Measurements from ENCODE around the gene TRNAU1AP. TPM values are rescaled to one million over a fixed set of nuclear protein-coding genes. Genes with fewer than 3 reads are reported as not detected.

TRNAU1AP gene
- total RNA-seq, 1 experiment from 2014 or later: 32.6 TPM

DNA sequence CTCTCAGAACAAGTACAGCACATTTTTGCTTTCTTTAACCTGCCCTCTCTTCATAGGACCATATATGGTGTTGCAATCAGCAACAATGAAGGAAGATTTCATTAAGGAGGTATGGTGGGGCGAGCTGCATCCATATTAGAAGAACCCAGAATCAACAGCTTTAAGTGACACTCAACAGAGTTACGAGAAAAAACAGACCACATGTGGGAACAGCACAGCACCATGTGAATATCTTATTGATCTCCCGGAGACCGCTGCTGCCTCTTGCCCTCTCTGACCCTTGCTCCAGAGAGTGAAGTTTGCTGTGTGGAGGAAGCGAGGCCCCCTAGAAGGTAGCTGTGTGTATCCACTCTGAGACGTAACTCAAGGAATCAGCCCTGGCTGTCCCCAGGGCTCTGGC lies 52.1 kb downstream of the TRNAU1AP start:
- DNase-seq (ENCODE audit: low read depth): no peak

GRCh38 chr1:28606771-28607170 lies 53.9 kb downstream of the TRNAU1AP start:
- no peak for DNase-seq (ENCODE audit: low read depth)

DNA sequence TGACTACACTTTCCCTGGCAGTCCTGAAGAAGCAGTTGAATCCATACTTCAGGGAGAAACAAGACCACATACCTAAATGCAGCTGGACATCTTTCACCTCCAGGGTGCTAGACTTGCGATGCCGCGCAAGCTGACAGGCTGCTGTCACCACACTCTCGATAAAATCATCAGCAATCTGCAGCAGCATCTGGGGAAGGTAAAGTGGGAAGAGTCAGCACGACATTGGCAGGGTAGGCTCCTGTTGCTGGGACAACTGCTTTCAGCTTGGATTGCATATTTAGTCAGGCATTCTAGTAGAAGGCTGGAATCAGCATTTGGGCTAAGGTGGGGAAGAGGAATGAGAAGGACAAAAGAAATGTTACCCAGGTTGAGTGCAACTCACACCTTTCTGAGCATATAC lies 60.3 kb downstream of the TRNAU1AP start:
- no peak for DNase-seq (ENCODE audit: low read depth)

Other genes with a start within 250 kb of the TRNAU1AP start
- gene MED18, start 224.0 kb upstream of the TRNAU1AP start, total RNA-seq (2014; rRNA removed; shearing (Covaris generic)): 13.2 and 15.5 TPM in 2 replicates
- gene PHACTR4, start 183.3 kb upstream of the TRNAU1AP start, total RNA-seq (2014; rRNA removed; shearing (Covaris generic)): 17.8 and 31.1 TPM in 2 replicates
- gene RCC1, start 47.0 kb upstream of the TRNAU1AP start, total RNA-seq (2014; rRNA removed; shearing (Covaris generic)): 36.8 and 49.1 TPM in 2 replicates
- 2.0 and 3.2 TPM in 2 replicates for gene RAB42, start 39.2 kb downstream of the TRNAU1AP start, total RNA-seq (2014; rRNA removed; shearing (Covaris generic))
- gene TAF12, start 90.0 kb downstream of the TRNAU1AP start, total RNA-seq (2014; rRNA removed; shearing (Covaris generic)): 41.4 and 49.3 TPM in 2 replicates
- not detected in 2 replicates for gene RNU11, start 95.5 kb downstream of the TRNAU1AP start, total RNA-seq (2014; rRNA removed; shearing (Covaris generic))
- gene GMEB1, start 115.7 kb downstream of the TRNAU1AP start, total RNA-seq (2014; rRNA removed; shearing (Covaris generic)): 4.2 and 8.1 TPM in 2 replicates
- 62.3 and 64.0 TPM in 2 replicates for gene YTHDF2, start 183.9 kb downstream of the TRNAU1AP start, total RNA-seq (2014; rRNA removed; shearing (Covaris generic))

All from M059J (cell line).